Panc1 (cell line): ENCODE data around the gene RAB18. TPM values are rescaled to one million over a fixed set of nuclear protein-coding genes. Genes with fewer than 3 reads are reported as not detected.

ENCODE experiments used
- ATAC-seq: fragments of 200-7000 bp; cut with Tn5 transposase; 2 replicates; pipeline ENCODE4 v1.9.1; 2020; ENCODE audit warnings: mild to moderate bottlenecking, moderate library complexity
- BruUV-seq: library from RNA; stranded (reverse); fragments of 400-500 nt; replicated peaks from 2 replicates; lab custom pipeline; 2021; lab: Mats Ljungman, UMichigan
- CTCF ChIA-PET: fragments of 300-600 bp; sonication (Branson Sonifier 250); formaldehyde crosslinking; loops from one replicate; lab custom pipeline; 2022; ENCODE audit warnings: antibody characterized with exemption; lab: Charles Lee
- POLR2A ChIA-PET: fragments of 300-600 bp; sonication (Branson Sonifier 250); formaldehyde crosslinking; loops from one replicate; lab custom pipeline; 2022; ENCODE audit warnings: antibody characterized with exemption; lab: Charles Lee
- DNase-seq: peaks from one replicate; pipeline ENCODE4 v3.0.0-alpha.2; 2010; ENCODE audit warnings: low read depth, low spot score
- H3K27ac ChIP-seq: 2 replicates; pipeline ENCODE4 v1.5.1; 2011; ENCODE audit warnings: mild to moderate bottlenecking, low read length, inconsistent platforms
- H3K27me3 ChIP-seq: fragments of 200-500 bp; sonication (Bioruptor generic); 2 replicates; pipeline ENCODE4 v1.6.0; 2014; ENCODE audit warnings: low read length, inconsistent platforms; ENCODE audit not compliant: control insufficient read depth, insufficient read depth
- H3K36me3 ChIP-seq: fragments of 200-500 bp; sonication (Bioruptor generic); 2 replicates; pipeline ENCODE4 v1.5.1; 2014; ENCODE audit warnings: inconsistent platforms, mild to moderate bottlenecking, low read length, moderate library complexity; ENCODE audit not compliant: control insufficient read depth, insufficient read depth
- H3K4me1 ChIP-seq: 2 replicates; pipeline ENCODE4 v1.5.1; 2011; ENCODE audit warnings: inconsistent platforms, mild to moderate bottlenecking, low read length, moderate library complexity; ENCODE audit not compliant: control insufficient read depth, insufficient read depth
- H3K4me3 ChIP-seq, 2 experiments: 2 replicates each; pipeline ENCODE4 v1.5.1; 2011 to 2012; ENCODE audit warnings: low read depth in 2 of 2, low read length in 2 of 2, mild to moderate bottlenecking in 2 of 2, inconsistent platforms in 1 of 2, moderate library complexity in 1 of 2
- H3K9me3 ChIP-seq: fragments of 200-500 bp; sonication (Bioruptor generic); 2 replicates; pipeline ENCODE4 v1.5.1; 2014; ENCODE audit warnings: low read depth, mild to moderate bottlenecking, inconsistent platforms, low read length, moderate library complexity; ENCODE audit not compliant: control insufficient read depth, insufficient read depth
- POLR2AphosphoS5 ChIP-seq: IDR thresholded peaks from 2 replicates; pipeline ENCODE4 v1.6.1; 2012; ENCODE audit warnings: mild to moderate bottlenecking, low read depth, low read length, moderate library complexity
- SIN3A ChIP-seq: IDR thresholded peaks from 2 replicates; pipeline ENCODE4 v1.6.1; 2012; ENCODE audit warnings: low read depth, mild to moderate bottlenecking, low read length, moderate library complexity, borderline replicate concordance; ENCODE audit not compliant: insufficient read depth
- TCF7L2 ChIP-seq: IDR thresholded peaks from 2 replicates; pipeline ENCODE4 v1.6.1; 2011; ENCODE audit warnings: mild to moderate bottlenecking, low read depth, low read length, inconsistent platforms
- in situ Hi-C: cut with HindIII; loops from 2 replicates; pipeline ENCODE4 v1.10.0; 2016; ENCODE audit warnings: low sequenced_read_pairs, low pct_unique_long_range_greater_than_20kb
- intact Hi-C: fragments of 100-400 bp; cut with micrococcal nuclease; formaldehyde crosslinking; loops from one replicate; pipeline ENCODE4 v1.10.0; 2022; ENCODE audit not compliant: unreplicated experiment
- total RNA-seq: library from RNA; stranded (reverse); gene quantifications from one replicate; pipeline ENCODE4 v1.2.1, GENCODE V29; 2021; ENCODE audit not compliant: unreplicated experiment
- TF ChIP-seq, protein P1 (sequence below), 2 experiments: IDR thresholded peaks; 2 replicates each; pipeline ENCODE4 v1.6.1; 2011 to 2012; ENCODE audit warnings: low read depth in 2 of 2, control low read depth in 1 of 2, low read length in 1 of 2, mild to moderate bottlenecking in 1 of 2, moderate library complexity in 1 of 2; ENCODE audit not compliant: insufficient read depth in 1 of 2
- TF ChIP-seq, protein P2 (sequence below): fragments of 450-650 bp; IDR thresholded peaks from 2 replicates; pipeline ENCODE4 v1.5.1; 2017; ENCODE audit warnings: mild to moderate bottlenecking

RAB18 gene
- total RNA-seq, 1 experiment from 2014 or later: 55.4 TPM

DNA sequence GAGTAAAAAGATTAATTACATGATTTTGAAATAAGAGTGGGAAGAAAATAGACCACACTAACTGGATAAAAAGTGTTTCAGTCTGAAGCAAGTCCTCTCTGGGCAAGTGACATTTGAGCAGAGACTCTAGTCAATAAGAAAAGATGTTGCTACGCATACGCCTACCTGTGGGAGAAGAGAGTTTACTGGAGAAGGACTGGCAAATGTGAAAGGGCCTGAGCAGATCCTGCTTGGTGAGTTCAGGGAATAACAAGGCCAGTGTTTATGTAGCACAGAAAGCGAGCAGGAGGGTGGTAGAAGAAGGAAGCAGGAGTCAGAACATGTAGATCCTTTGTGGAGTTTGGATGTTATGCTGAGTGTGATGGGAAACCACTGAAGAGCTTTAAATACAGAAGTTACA, 43.4 kb downstream of the RAB18 start:
- TSS peak; percentile 26 for BruUV-seq
- H3K9me3 ChIP-seq: no peaks in the 10 kb centered on the region
- TF ChIP-seq SIN3A (no peak), POLR2AphosphoS5 (no peak), TCF7L2 (no peak)
- TF ChIP-seq, protein P1, sequence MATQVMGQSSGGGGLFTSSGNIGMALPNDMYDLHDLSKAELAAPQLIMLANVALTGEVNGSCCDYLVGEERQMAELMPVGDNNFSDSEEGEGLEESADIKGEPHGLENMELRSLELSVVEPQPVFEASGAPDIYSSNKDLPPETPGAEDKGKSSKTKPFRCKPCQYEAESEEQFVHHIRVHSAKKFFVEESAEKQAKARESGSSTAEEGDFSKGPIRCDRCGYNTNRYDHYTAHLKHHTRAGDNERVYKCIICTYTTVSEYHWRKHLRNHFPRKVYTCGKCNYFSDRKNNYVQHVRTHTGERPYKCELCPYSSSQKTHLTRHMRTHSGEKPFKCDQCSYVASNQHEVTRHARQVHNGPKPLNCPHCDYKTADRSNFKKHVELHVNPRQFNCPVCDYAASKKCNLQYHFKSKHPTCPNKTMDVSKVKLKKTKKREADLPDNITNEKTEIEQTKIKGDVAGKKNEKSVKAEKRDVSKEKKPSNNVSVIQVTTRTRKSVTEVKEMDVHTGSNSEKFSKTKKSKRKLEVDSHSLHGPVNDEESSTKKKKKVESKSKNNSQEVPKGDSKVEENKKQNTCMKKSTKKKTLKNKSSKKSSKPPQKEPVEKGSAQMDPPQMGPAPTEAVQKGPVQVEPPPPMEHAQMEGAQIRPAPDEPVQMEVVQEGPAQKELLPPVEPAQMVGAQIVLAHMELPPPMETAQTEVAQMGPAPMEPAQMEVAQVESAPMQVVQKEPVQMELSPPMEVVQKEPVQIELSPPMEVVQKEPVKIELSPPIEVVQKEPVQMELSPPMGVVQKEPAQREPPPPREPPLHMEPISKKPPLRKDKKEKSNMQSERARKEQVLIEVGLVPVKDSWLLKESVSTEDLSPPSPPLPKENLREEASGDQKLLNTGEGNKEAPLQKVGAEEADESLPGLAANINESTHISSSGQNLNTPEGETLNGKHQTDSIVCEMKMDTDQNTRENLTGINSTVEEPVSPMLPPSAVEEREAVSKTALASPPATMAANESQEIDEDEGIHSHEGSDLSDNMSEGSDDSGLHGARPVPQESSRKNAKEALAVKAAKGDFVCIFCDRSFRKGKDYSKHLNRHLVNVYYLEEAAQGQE (IDR thresholded peaks at IDR 0.05; ENCODE audit: insufficient read depth in 1 of 2, low read depth in 2 of 2, low read length in 1 of 2): no peak
- TF ChIP-seq, protein P2, sequence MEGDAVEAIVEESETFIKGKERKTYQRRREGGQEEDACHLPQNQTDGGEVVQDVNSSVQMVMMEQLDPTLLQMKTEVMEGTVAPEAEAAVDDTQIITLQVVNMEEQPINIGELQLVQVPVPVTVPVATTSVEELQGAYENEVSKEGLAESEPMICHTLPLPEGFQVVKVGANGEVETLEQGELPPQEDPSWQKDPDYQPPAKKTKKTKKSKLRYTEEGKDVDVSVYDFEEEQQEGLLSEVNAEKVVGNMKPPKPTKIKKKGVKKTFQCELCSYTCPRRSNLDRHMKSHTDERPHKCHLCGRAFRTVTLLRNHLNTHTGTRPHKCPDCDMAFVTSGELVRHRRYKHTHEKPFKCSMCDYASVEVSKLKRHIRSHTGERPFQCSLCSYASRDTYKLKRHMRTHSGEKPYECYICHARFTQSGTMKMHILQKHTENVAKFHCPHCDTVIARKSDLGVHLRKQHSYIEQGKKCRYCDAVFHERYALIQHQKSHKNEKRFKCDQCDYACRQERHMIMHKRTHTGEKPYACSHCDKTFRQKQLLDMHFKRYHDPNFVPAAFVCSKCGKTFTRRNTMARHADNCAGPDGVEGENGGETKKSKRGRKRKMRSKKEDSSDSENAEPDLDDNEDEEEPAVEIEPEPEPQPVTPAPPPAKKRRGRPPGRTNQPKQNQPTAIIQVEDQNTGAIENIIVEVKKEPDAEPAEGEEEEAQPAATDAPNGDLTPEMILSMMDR: no peak
- intact Hi-C loops: no loop called here
- no peak for DNase-seq
- CTCF ChIA-PET: no interaction called here
- POLR2A ChIA-PET: no interaction called here
- H3K27ac ChIP-seq: no peak overlapping the region
- in situ Hi-C loops: no loop called here
- no peak for ATAC-seq
- no peak overlapping the region for H3K4me3 ChIP-seq
- H3K36me3 ChIP-seq: no peaks in the 10 kb centered on the region
- H3K27me3 ChIP-seq: no peaks in the 10 kb centered on the region
- no peaks in the 10 kb centered on the region for H3K4me1 ChIP-seq

DNA sequence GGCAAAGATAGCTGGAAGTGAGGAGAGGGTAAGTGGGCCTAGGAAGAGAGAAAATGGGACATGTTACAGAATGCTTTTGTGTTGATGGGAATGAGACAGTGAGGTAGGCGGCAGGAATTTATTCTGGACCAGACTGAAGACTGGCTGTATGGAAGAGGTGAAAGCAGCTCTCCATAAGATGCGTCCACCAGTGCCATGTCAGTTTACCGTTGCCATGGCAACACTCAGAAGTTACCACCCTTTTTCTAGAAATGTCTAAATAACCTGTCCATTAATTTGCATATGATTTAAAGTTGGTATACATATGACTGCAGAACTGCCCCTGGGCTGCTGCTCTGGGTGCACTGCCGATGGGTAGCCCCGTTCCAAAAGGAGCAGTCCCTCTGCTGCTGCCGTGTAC, 46.7 kb downstream of the RAB18 start:
- no peaks in the 10 kb centered on the region for H3K27me3 ChIP-seq
- no peak for ATAC-seq
- POLR2A ChIA-PET: no interaction called here
- CTCF ChIA-PET: no interaction called here
- H3K4me1 ChIP-seq: no peaks in the 10 kb centered on the region
- intact Hi-C loops: no loop called here
- TF ChIP-seq TCF7L2: no peak
- TF ChIP-seq, protein P1 (IDR thresholded peaks at IDR 0.05; ENCODE audit: insufficient read depth in 1 of 2, low read depth in 2 of 2, low read length in 1 of 2): no peak
- no peak for TF ChIP-seq POLR2AphosphoS5
- TF ChIP-seq SIN3A: no peak
- TF ChIP-seq, protein P2: no peak
- no peak overlapping the region for H3K4me3 ChIP-seq
- H3K9me3 ChIP-seq: no peaks in the 10 kb centered on the region
- DNase-seq: no peak
- in situ Hi-C loops: no loop called here
- H3K36me3 ChIP-seq: no peaks in the 10 kb centered on the region
- BruUV-seq: no TSS peak
- no peak overlapping the region for H3K27ac ChIP-seq
